OCI-M2 (cell line): ENCODE results near the gene GPX4.

Experiments used
- DNase-seq: peaks from one replicate; lab custom pipeline; 2025; ENCODE audit not compliant: unreplicated experiment; lab: John Stamatoyannopoulos, UW

Gene GPX4

GRCh38 chr19:1084024-1084868 lies 19.5 kb upstream of the GPX4 start:
- no peak for DNase-seq

- DNase-seq = no peak
These were observed 18.6 kb upstream of the GPX4 start for GRCh38 chr19:1085053-1085658.

DNA sequence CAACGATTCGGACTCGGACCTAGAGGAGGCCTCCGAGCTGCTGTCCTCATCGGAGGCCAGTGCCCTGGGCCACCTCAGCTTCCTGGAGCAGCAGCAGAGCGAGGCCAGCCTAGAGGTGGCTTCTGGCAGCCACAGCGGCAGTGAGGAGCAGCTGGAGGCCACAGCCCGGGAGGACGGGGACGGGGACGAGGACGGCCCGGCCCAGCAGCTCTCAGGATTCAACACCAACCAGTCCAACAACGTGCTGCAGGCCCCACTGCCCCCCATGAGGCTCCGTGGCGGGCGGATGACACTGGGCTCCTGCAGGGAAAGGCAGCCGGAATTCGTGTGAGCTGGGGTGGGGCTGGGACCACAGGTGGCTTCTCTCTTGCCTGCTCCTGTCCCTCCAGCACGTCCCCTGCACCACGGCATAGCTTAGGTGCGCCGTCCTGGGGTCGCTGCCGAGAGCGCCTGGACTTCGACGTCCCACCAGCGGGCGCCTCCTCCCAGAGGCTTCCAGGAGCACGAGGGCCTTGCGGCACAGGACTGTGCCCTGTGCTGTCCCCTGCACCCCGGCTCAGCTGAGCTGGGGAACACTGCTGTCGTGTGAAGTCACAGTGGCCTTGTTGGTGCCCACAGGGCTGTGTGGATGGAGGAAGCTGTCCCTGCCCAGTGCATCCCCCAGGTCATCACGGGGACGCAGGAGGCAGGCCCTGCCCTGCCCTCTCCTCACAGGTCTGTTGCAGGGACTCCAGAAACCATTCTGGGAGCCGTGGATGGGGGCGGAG lies 17.9 kb upstream of the GPX4 start:
- no peak for DNase-seq

DNA sequence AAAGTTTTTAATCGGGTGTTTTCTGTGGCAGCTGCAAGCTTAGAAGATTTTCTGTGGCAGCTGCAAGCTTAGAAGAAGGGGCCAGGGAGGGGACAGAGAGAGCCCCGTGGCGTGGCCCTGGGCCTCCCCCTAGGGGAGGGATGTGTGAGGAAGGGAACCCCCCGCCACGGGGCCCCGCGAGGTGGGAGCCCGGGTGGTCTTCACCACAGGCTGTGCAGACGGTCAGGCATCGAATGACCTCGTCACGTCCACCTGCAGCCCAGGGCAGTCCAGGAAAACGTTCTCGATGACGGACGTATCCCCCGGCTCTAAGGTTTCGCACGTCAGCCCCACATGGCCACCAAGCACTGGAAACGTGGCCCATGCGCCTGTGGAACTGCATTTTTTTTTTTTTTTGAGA lies 17.2 kb upstream of the GPX4 start:
- no peak for DNase-seq

DNA sequence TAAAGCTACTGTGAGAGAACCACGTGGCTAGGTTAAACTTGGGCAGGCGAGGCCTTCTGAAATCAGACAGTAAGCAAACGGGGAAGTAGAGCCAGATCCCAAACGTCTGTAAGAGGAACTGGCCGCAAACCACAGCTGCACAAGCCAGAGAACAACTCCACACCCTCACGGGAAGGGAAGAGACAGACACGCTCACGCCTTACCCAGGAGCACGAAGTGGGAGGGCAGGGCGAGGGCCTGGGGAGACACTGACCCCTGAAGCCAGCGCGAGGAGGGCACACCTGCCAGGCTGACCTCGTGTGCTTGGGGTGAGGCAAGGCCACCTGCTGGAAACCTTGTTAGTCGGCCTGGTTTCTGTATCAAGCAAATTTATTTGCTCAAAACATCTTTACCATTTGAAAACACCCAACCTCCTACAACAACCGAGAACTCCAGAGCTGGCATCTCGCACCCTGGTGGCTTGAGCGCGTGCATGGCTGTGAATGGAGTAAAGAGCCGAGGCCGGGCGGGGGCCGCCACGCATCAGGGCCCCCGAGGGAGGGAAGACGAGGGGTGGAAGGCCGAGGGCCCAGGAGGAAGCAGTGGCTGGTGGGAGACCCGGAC lies 15.9 kb upstream of the GPX4 start:
- DNase-seq = no peak

DNA sequence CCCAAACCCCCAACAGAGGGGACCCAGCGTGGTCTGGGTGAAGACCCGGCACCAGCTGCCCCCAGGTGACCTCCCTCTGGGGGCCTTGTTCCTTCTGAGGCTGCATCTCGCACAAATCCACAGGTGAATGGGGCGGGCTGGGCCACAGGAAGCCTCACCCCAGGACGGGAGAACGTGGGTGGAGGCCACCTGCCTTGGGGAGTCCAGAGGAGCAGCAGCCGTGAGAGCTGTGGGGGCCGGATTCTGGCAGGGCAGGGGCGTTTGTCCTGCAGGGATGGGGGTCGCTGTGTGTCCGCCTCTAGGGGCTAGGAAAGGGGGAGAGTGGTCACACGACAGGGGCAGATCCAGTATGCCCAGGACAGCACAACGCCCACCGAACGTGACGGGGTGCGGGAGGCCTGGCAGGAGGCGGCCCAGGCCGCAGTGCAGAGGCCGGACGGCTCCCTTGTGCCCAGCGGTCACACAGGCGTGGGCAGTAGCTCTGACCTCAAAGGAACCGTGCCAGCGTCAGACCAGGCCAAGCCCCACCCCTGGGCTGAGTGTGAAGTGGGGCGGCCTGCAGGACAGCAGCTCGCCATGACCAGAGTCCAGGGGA lies 15.3 kb upstream of the GPX4 start:
- no peak for DNase-seq

GRCh38 chr19:1089126-1089771 lies 14.5 kb upstream of the GPX4 start:
- no peak for DNase-seq

GRCh38 chr19:1089891-1090290 lies 13.9 kb upstream of the GPX4 start:
- DNase-seq = no peak

DNA sequence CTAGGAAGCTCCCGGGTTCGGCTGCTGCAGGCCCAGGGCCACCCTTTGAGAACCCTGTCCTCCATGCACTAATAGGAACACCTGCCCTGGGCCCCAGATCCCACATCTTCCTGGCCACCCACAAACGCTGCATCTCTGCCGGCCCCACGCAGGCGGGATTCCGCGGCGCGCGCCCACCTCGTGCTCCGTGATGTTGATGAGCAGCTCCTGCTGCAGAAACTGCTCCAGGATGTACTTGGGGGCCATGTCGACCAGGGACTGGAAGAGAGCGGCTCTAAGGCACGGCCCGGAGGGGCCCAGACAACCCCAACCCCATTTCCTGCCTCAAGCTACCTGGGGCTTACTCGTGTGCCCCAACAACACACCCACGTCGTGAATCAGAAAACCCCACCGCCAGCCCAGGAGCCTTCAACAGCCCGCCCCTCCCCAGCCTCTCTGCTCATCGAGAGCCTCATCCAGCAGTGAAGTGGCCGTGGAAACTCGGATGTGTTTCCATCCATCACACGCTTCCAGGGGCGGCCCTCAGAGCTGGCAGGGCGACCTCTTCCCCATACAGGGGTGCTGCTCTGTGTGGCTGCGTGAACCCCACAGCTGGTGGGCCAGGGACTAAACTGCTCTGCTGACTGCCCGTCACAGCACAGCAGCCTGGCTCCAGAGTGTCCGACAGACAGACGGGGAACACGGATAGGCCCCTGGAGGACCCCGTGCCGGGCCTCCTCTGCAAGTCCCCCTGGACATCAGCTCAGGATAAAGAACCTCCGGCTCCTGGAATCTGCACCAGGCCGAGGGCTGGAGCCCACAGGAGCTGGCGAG lies 12.9 kb upstream of the GPX4 start:
- DNase-seq = no peak

DNA sequence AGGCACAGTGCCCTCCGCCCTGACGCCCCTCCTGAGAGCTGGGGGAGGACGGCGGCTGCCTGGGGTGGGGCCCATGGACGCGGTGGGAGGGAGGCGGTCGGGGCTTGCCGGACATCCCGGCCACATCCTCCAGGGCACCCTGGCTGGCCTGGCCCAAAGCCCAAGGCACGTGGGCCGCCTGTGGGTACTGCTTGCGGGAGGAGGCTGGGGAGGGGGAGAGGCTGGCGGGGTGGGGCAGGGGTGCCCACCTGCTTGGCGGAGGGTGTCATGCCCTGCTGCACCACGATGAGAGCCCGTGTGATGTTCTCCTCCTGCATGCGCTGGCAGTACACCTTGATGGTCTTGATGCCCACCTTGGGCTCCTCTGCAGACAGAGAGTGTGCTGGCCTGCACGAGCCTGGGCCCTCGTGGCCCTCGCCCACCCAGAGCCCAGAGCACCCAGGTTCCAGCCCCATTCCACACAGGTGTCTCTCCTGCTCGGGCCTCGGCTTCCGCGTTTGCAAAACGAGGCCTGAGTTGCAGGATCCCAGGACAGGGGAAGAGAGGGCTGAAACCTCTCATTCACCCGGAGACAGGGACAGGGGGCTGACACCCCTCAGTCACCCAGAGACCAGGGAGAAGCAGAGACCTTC lies 12.1 kb upstream of the GPX4 start:
- DNase-seq = no peak

DNA sequence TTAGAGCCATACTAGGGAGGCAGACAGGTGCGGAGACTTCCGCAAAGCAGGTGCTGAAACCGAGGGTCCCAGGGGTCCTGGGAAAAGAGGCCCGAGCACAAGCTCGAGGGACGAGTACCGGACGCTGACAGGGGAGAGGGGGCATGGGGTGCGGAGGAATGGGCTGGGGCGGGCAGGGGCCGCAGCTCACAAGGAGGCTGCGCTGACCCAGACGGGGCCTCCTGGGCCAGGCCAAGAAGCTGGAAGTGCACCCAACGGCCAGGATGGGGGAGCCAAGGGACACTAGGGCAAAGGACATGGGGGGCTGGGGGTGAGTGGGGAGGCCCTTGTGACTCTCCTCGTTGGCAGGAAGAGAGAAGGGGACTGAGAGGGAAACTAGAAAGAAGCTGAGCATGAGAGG lies 10.5 kb upstream of the GPX4 start:
- no peak for DNase-seq

- DNase-seq = no peak
These were observed 9.8 kb upstream of the GPX4 start for GRCh38 chr19:1093811-1094553.

GRCh38 chr19:1094655-1094977 lies 9.2 kb upstream of the GPX4 start:
- DNase-seq = no peak

GRCh38 chr19:1094978-1095701 lies 8.7 kb upstream of the GPX4 start, which contains the start of gene POLR2E:
TSS of gene POLR2E (minus strand) at chr19:1095375. CDS start at chr19:1095315, 60 bp downstream.
- DNase-seq = peak; percentile 68

DNA sequence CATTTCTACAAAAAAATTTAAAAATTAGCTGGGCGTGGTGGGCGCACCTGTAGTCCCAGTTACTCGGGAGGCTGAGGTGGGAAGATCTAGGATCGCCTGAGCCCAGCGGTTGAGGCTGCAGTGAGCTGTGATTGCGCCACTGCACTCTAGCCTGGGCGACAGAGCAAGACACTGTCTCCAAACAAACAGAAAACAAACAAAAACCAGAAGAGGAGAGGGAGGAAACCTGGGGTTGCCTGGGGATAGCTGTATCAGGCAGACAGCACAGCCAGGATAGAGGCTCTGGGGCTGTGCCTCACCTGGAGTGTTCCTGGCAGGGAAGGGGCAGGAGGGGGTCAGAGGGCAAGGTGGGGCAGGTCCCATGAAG lies 6.0 kb upstream of the GPX4 start:
- no peak for DNase-seq

- DNase-seq = no peak
These were observed 5.4 kb upstream of the GPX4 start for GRCh38 chr19:1098177-1099051.

- DNase-seq = no peak
These were observed 2.5 kb upstream of the GPX4 start for GRCh38 chr19:1101337-1101698.
